Suprapubic skin (tissue), 4 donors: ENCODE results near the gene MED25. TPM values are rescaled to one million over a fixed set of nuclear protein-coding genes. Genes with fewer than 3 reads are reported as not detected.
A peak's percentile ranks its signal among the peaks of the same experiment; 100 is the strongest.

Source experiments
- DNase-seq, 2 donors: peaks; one replicate each; pipeline ENCODE4 v3.0.0-alpha.2; 2019; ENCODE audit warnings: low spot score in 2 of 2
- H3K27ac ChIP-seq: fragments of 200-600 bp; sonication (generic); one replicate; pipeline ENCODE4 v1.5.1; 2019
- H3K27me3 ChIP-seq: fragments of 200-600 bp; sonication (generic); one replicate; pipeline ENCODE4 v1.5.1; 2019
- H3K36me3 ChIP-seq: fragments of 200-600 bp; sonication (generic); one replicate; pipeline ENCODE4 v1.5.1; 2019
- H3K4me1 ChIP-seq: fragments of 200-600 bp; sonication (generic); one replicate; pipeline ENCODE4 v1.5.1; 2019
- H3K4me3 ChIP-seq: fragments of 200-600 bp; sonication (generic); one replicate; pipeline ENCODE4 v1.5.1; 2019; ENCODE audit warnings: mild to moderate bottlenecking
- H3K9me3 ChIP-seq: fragments of 200-600 bp; sonication (generic); one replicate; pipeline ENCODE4 v1.5.1; 2019
- EP300 ChIP-seq: sonication (generic); formaldehyde crosslinking; IDR thresholded peaks from one replicate; pipeline ENCODE4 v1.6.1; 2017; ENCODE audit warnings: antibody characterized with exemption
- POLR2A ChIP-seq, 2 donors: fragments of 450-650 bp; IDR thresholded peaks; one replicate each; pipeline ENCODE4 v1.6.1; 2017; ENCODE audit warnings: antibody characterized with exemption in 2 of 2, mild to moderate bottlenecking in 2 of 2, moderate library complexity in 2 of 2
- POLR2AphosphoS5 ChIP-seq, 3 donors: sonication (generic); formaldehyde crosslinking; IDR thresholded peaks; one replicate each; pipeline ENCODE4 v1.6.1; 2017; ENCODE audit warnings: antibody characterized with exemption in 3 of 3
- WGBS: methylation state at CpG from one replicate; pipeline ENCODE4 v1.1.5; 2018; 5-methylcytosine and 5-hydroxymethylcytosine counted together
- total RNA-seq, 4 donors: library from RNA; depleted of rRNA; stranded (reverse); fragments of >200 nt; gene quantifications; one replicate each; pipeline ENCODE4 v1.1.0, GENCODE V29; 2016
- TF ChIP-seq, protein P1 (sequence below), 2 donors: fragments of 200-600 bp in 1 of 2; fragments of 450-650 bp in 1 of 2; sonication (generic) in 1 of 2; IDR thresholded peaks; one replicate each; pipeline ENCODE4 v1.5.1; 2016 to 2019; ENCODE audit warnings: antibody characterized with exemption in 2 of 2, mild to moderate bottlenecking in 1 of 2, moderate library complexity in 1 of 2

The MED25 gene
- total RNA-seq, 4 donors from 2014 or later: 32.2 to 60.3 (median 40.8) TPM

DNA sequence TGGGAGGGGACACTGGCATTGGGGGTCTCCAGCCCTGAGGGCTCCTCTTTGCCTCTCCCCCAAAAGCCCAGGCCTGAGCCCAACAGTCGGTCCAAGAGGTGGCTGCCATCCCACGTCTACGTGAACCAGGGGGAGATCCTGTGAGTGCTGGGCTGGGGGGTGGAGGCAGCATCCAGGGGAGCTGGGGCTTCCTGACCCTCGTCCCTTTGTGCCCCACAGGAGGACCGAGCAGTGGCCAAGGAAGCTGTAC lies 39.7 kb downstream of the MED25 start:
- DNase-seq: peak in 1 of 2 donors; percentile 56
- no peak for TF ChIP-seq POLR2A (IDR thresholded peaks at IDR 0.05)

DNA sequence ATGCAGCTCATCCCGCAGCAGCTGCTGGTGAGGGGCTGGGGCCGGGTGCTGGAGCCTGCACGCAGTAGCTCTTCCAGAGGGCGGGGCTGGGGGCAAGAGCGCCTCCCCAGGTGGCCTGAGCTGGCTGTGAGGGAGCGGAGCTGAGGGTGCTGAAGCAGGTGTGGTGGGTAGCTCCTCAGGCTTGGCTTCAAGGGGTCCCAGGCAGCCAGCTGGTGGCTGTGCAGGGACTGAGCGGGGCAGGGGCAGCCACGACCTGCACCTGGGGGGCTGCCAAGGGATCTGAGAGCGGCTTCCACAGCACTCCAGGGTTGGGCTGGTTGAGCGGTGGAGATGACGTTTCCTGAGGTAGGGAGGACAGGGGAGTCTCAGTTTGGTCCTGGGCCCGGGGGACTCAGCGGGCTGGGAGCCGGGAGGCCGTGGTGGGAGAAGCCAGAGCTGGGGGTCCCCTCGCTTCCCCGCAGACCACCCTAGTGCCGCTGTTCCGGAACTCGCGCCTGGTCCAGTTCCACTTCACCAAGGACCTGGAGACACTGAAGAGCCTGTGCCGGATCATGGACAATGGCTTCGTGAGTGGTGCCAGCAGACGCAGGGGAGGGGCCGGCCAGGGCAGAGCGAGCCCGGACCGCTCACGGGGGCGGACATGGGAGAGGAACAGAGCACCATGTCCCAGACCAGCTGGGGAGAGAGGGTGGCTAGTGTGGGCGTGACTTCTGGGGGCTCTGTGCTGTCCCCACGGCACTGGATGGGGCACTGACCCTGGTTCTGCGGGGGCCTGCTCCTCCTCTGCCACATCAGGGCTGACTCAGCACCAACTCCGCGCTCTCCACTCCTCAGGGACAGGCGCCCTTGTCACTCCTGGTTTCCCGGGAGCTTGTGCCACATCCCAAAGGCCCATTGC lies 40.2 kb downstream of the MED25 start:
- DNase-seq: peak in 1 of 2 donors; percentile 62
- H3K27me3 ChIP-seq: no peaks in the 10 kb centered on the region
- H3K4me3 ChIP-seq: no peak overlapping the region
- WGBS: 88% methylated on average over 16 of the region's 37 CpGs
- H3K27ac ChIP-seq: no peak overlapping the region
- H3K4me1 ChIP-seq: peaks cover 23% of the 10 kb centered on the region
- H3K9me3 ChIP-seq: no peaks in the 10 kb centered on the region
- TF ChIP-seq, protein P1, sequence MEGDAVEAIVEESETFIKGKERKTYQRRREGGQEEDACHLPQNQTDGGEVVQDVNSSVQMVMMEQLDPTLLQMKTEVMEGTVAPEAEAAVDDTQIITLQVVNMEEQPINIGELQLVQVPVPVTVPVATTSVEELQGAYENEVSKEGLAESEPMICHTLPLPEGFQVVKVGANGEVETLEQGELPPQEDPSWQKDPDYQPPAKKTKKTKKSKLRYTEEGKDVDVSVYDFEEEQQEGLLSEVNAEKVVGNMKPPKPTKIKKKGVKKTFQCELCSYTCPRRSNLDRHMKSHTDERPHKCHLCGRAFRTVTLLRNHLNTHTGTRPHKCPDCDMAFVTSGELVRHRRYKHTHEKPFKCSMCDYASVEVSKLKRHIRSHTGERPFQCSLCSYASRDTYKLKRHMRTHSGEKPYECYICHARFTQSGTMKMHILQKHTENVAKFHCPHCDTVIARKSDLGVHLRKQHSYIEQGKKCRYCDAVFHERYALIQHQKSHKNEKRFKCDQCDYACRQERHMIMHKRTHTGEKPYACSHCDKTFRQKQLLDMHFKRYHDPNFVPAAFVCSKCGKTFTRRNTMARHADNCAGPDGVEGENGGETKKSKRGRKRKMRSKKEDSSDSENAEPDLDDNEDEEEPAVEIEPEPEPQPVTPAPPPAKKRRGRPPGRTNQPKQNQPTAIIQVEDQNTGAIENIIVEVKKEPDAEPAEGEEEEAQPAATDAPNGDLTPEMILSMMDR (IDR thresholded peaks at IDR 0.05): no peak
- no peak for TF ChIP-seq POLR2A (IDR thresholded peaks at IDR 0.05)
- TF ChIP-seq POLR2AphosphoS5 (IDR thresholded peaks at IDR 0.05): no peak
- TF ChIP-seq EP300: no peak
- H3K36me3 ChIP-seq: peaks cover 84% of the 10 kb centered on the region

More for the DNA sequence above, 39.7 kb downstream of the MED25 start:
- Histone ChIP-seq H3K36me3 (peaks cover 79% of the 10 kb centered on the region), H3K27ac (no peak overlapping the region), H3K4me1 (peaks cover 29% of the 10 kb centered on the region), H3K9me3 (no peaks in the 10 kb centered on the region), H3K27me3 (no peaks in the 10 kb centered on the region), H3K4me3 (no peak overlapping the region)
- 100% methylated on average over 1 of the region's 5 CpGs for WGBS

DNA sequence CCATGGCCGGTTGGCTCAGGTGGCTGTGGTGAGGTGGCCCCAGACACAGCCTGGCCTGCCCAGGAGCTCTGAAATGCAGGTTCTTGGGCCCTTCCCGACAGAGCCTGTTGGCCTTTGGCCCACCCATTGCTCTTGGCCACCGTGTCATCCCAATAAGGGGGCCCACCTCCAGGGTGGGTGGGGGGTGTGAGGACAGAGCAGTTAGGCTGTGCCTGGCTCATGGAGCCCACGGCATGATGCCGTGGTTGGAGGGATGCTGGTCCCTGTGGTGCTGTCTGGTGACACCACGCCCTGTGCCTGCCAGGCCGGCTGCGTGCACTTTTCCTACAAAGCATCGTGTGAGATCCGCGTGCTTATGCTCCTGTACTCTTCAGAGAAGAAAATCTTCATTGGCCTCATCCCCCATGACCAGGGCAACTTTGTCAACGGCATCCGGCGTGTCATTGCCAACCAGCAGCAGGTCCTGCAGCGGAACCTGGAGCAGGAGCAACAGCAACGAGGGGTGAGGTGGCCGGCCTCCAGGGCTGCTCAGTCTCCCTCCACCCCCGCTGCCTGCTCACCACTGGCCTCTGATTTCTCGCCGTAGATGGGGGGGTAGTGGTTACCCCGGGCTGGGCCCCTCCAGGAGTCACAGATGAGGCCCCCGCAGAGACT lies 41.7 kb downstream of the MED25 start:
- TF ChIP-seq POLR2AphosphoS5 (IDR thresholded peaks at IDR 0.05) (no peak), EP300 (no peak), POLR2A (IDR thresholded peaks at IDR 0.05) (no peak)
- TF ChIP-seq, protein P1 (IDR thresholded peaks at IDR 0.05): no peak
- H3K4me1 ChIP-seq: peaks cover 15% of the 10 kb centered on the region
- 84% methylated on average over 9 of the region's 22 CpGs for WGBS
- no peak overlapping the region for H3K4me3 ChIP-seq
- no peaks in the 10 kb centered on the region for H3K27me3 ChIP-seq
- no peak overlapping the region for H3K27ac ChIP-seq
- peak in 1 of 2 donors; percentile 60 for DNase-seq
- no peaks in the 10 kb centered on the region for H3K9me3 ChIP-seq
- H3K36me3 ChIP-seq: peaks cover 90% of the 10 kb centered on the region

DNA sequence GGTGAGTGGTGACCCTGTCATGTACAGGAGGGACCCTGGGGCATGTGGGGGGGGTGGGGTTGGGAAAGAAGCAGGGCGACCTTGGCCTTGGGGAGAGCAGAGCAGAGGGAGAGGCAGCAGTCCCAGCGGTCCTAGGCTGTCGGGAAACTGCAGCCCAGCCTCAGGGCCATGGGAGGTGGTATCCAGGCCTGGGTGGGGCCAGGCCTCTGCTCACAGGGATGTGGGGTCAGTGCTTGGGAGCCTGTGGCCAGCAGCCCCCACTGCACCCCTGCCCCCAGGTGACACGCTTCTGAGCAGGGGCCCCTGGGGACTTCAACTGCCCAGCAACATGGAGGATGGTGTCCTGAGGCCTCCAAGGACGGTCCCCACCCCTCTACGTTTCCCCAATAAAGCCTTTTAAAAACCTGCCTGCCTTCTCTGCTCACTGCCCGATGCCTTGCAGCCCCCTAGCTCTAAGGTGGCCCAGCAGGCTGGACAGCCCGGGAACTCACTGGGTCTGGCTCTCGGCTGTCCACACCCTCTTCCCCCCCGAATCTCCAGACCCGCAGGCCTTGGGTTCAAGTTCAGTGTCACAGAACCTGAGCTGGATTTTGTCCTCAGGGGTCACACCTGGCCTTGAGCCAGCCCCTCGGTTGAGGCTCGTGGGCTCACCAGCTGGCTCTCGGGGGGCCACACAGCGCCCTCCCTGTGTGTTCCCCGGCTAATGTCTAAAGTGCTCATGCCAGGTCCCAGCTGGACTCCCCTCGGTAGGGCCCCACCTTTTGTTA lies 42.4 kb downstream of the MED25 start:
- no peaks in the 10 kb centered on the region for H3K27me3 ChIP-seq
- peaks cover 82% of the 10 kb centered on the region for H3K36me3 ChIP-seq
- H3K27ac ChIP-seq: peak overlapping the region; percentile 73
- DNase-seq: peak in 1 of 2 donors; percentile 63
- H3K9me3 ChIP-seq: no peaks in the 10 kb centered on the region
- H3K4me1 ChIP-seq: peaks cover 22% of the 10 kb centered on the region
- TF ChIP-seq POLR2AphosphoS5 (IDR thresholded peaks at IDR 0.05) (no peak), EP300 (no peak), POLR2A (IDR thresholded peaks at IDR 0.05) (no peak)
- TF ChIP-seq, protein P1 (IDR thresholded peaks at IDR 0.05): no peak
- WGBS: 72% methylated on average over 15 of the region's 17 CpGs
- peak overlapping the region; percentile 28 for H3K4me3 ChIP-seq

DNA sequence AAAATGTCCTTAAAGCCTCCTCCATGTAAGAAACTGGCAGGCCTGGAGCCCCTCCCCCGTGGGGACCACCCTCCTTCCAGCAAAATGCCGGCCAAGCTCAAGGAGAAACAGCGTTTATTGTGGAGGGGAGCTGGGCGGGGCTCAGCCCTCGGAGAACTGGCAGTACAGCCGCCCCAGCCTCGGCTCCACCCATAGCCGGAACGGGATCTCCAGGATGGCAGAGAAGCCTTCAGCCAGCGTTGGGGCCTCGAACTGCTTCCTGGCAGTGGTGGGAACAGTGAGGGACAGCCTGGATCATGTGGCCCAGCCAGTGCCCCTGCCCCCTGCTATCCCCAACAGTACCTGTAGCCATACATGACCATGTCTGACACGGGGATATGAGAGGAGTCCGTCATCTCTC lies 43.0 kb downstream of the MED25 start:
- Histone ChIP-seq H3K9me3 (no peaks in the 10 kb centered on the region), H3K36me3 (peaks cover 77% of the 10 kb centered on the region), H3K27ac (peak overlapping the region; percentile 73), H3K4me3 (peak overlapping the region; percentile 28), H3K27me3 (no peaks in the 10 kb centered on the region), H3K4me1 (peaks cover 28% of the 10 kb centered on the region)
- TF ChIP-seq EP300: no peak
- TF ChIP-seq, protein P1 (IDR thresholded peaks at IDR 0.05): no peak
- TF ChIP-seq POLR2AphosphoS5 (IDR thresholded peaks at IDR 0.05): no peak
- no peak for TF ChIP-seq POLR2A (IDR thresholded peaks at IDR 0.05)
- no CpG with 5 or more reads among the region's 13 CpGs for WGBS
- DNase-seq: peak; percentile 77 to 90
